K562 (cell line): ENCODE measurements around the gene PSMA5. TPM values are rescaled to one million over a fixed set of nuclear protein-coding genes. Genes with fewer than 3 reads are reported as not detected.

ENCODE experiments used
- ATAC-seq: fragments of 200-7000 bp; cut with Tn5 transposase; 3 replicates; pipeline ENCODE4 v1.9.1; 2020; ENCODE audit warnings: moderate library complexity
- BruUV-seq: library from RNA; stranded (reverse); fragments of 400-500 nt; replicated peaks from 2 replicates; lab custom pipeline; 2021; lab: Mats Ljungman, UMichigan
- CTCF ChIA-PET: fragments of 300-600 bp; formaldehyde crosslinking; extraction: SDS; loops from one replicate; lab custom pipeline; 2021; ENCODE audit warnings: low intra/inter-chr PET ratio; lab: Yijun Ruan, JAX
- POLR2A ChIA-PET: fragments of 300-600, 350-650 bp; sonication (Branson Sonifier 250); formaldehyde crosslinking; extraction: SDS; loops from one replicate; lab custom pipeline; 2021; ENCODE audit warnings: antibody characterized with exemption, inconsistent platforms; lab: Yijun Ruan, JAX
- DNase-seq, 4 experiments: peaks; one replicate each; pipeline versions ENCODE4 v3.0.0 to v3.0.0-alpha.2; 2011 to 2018; ENCODE audit warnings: low spot score in 3 of 4, mixed read lengths in 3 of 4; ENCODE audit errors: extremely low read depth in 1 of 4
- FAIRE-seq: peaks from 2 replicates; lab custom pipeline; 2011; peaks lifted over from hg19 to GRCh38; lab: Jason Lieb, UNC
- H2AFZ ChIP-seq: 2 replicates; pipeline ENCODE4 v1.6.0; 2011; ENCODE audit warnings: low read depth, low read length, control low read depth, inconsistent platforms
- H3K27ac ChIP-seq: fragments of 200-600 bp; 3 replicates; pipeline ENCODE4 v1.8.0; 2011; ENCODE audit warnings: low read depth, mild to moderate bottlenecking, control low read depth, inconsistent platforms, low read length, moderate library complexity, mixed read lengths; ENCODE audit errors: extremely low read depth
- H3K27me3 ChIP-seq, 2 experiments: fragments of 300-600 bp in 1 of 2; 2 replicates in 1 of 2; 3 replicates in 1 of 2; pipeline versions ENCODE4 v1.6.0 to v1.8.0; 2011; ENCODE audit warnings: inconsistent platforms in 2 of 2, low read length in 2 of 2, mild to moderate bottlenecking in 1 of 2, mixed read lengths in 1 of 2, moderate library complexity in 1 of 2; ENCODE audit not compliant: control insufficient read depth in 2 of 2, insufficient read depth in 2 of 2
- H3K36me3 ChIP-seq: fragments of 300-600 bp; 3 replicates; pipeline ENCODE4 v1.8.0; 2011; ENCODE audit warnings: mild to moderate bottlenecking, low read length, inconsistent platforms; ENCODE audit not compliant: control insufficient read depth, insufficient read depth
- H3K4me1 ChIP-seq, 2 experiments: fragments of 200-600 bp in 1 of 2; replicated peaks in 1 of 2; 2 replicates in 1 of 2; 3 replicates in 1 of 2; pipeline versions ENCODE4 v1.5.1 to v1.8.0; 2011; ENCODE audit warnings: inconsistent platforms in 2 of 2, low read length in 2 of 2, mild to moderate bottlenecking in 1 of 2, mixed read lengths in 1 of 2, moderate library complexity in 1 of 2; ENCODE audit not compliant: control insufficient read depth in 2 of 2, insufficient read depth in 2 of 2
- H3K4me2 ChIP-seq: 2 replicates; pipeline ENCODE4 v1.6.1; 2011; ENCODE audit warnings: low read length, control low read depth, inconsistent platforms, mixed read lengths; ENCODE audit not compliant: insufficient read depth
- H3K4me3 ChIP-seq: fragments of 200-600 bp; sonication (generic), shearing (Covaris generic); 2 replicates; pipeline ENCODE4 v1.5.1; 2016; ENCODE audit warnings: control low read depth, inconsistent platforms
- H3K79me2 ChIP-seq: fragments of 200-600 bp; 3 replicates; pipeline ENCODE4 v1.8.0; 2011; ENCODE audit warnings: low read length, inconsistent platforms; ENCODE audit not compliant: control insufficient read depth, insufficient read depth
- H3K9ac ChIP-seq, 2 experiments: 2 replicates each; pipeline versions ENCODE4 v1.6.0 to v1.6.1; 2011; ENCODE audit warnings: low read depth in 2 of 2, low read length in 2 of 2, control low read depth in 1 of 2, inconsistent platforms in 1 of 2, mild to moderate bottlenecking in 1 of 2, mixed read lengths in 1 of 2; ENCODE audit not compliant: insufficient read depth in 1 of 2
- H3K9me1 ChIP-seq: one replicate; pipeline ENCODE4 v1.6.0; 2011; ENCODE audit warnings: inconsistent platforms, mild to moderate bottlenecking, low read length, moderate library complexity; ENCODE audit not compliant: control insufficient read depth, insufficient read depth
- H3K9me3 ChIP-seq: replicated peaks from 2 replicates; pipeline ENCODE4 v1.5.1; 2011; ENCODE audit warnings: low read depth, low read length, inconsistent platforms; ENCODE audit not compliant: control insufficient read depth, insufficient read depth
- H4K20me1 ChIP-seq: replicated peaks from 2 replicates; pipeline ENCODE4 v1.6.1; 2011; ENCODE audit warnings: low read length, inconsistent platforms, mixed read lengths; ENCODE audit not compliant: control insufficient read depth, insufficient read depth
- CSDE1 ChIP-seq, 2 experiments: fragments of 450-650 bp; IDR thresholded peaks; 2 replicates each; pipeline ENCODE4 v1.6.1; 2016; ENCODE audit warnings: mild to moderate bottlenecking in 1 of 2
- HMG20A ChIP-seq: fragments of 450-650 bp; formaldehyde crosslinking; conservative IDR thresholded peaks from 2 replicates; pipeline ENCODE4 v1.4.0; 2020; ENCODE audit warnings: mild to moderate bottlenecking, mixed read lengths
- POLR2G ChIP-seq: fragments of 200-400 bp; formaldehyde crosslinking; IDR thresholded peaks from 2 replicates; pipeline ENCODE4 v1.6.1; 2017; ENCODE audit warnings: low read depth, mild to moderate bottlenecking, antibody characterized with exemption, low read length, moderate library complexity
- SNRNP70 ChIP-seq: fragments of 200-400 bp; formaldehyde crosslinking; optimal IDR thresholded peaks from 2 replicates; pipeline ENCODE3; 2017; ENCODE audit warnings: low read depth, low read length
- YBX1 ChIP-seq: fragments of 450-650 bp; IDR thresholded peaks from 2 replicates; pipeline ENCODE4 v1.7.1; 2016; ENCODE audit warnings: mild to moderate bottlenecking
- WGBS: fragments of 100-300 bp; shearing (Covaris generic); methylation state at CpG from one replicate; pipeline ENCODE4 v1.1.6; 2016; ENCODE audit warnings: low coverage, mixed read lengths; ENCODE audit not compliant: insufficient coverage; ENCODE audit errors: missing lambda C conversion rate; 5-methylcytosine and 5-hydroxymethylcytosine counted together
- in situ Hi-C: fragments of 300-500 bp; cut with MboI; formaldehyde crosslinking; loops from 4 replicates; pipeline ENCODE4 v1.15.0; 2018; ENCODE audit warnings: inconsistent platforms, mixed read lengths
- intact Hi-C: fragments of 100-400 bp; cut with micrococcal nuclease; formaldehyde crosslinking; loops from 2 replicates; pipeline ENCODE4 v1.14.2; 2022
- polyA plus RNA-seq, 8 experiments: library from polyadenylated mRNA; depleted of rRNA in 4 of 8; stranded (reverse) in 5 of 8; unstranded in 3 of 8; fragments of >200 nt; fragmentation: Nextera tagmentation in 2 of 8; fragmentation: Illumina TruSeq in 1 of 8; extraction: Ambion mirVana in 2 of 8; extraction: Trizol in 1 of 8; gene quantifications; 2 replicates each; pipeline versions ENCODE4 v1.2.1 to v1.2.3, GENCODE V29; 2011 to 2014; ENCODE audit warnings: inconsistent platforms in 1 of 8, missing spikeins in 1 of 8
- total RNA-seq, 7 experiments: library from RNA; depleted of rRNA in 6 of 7; stranded (reverse); fragments of >200 nt in 6 of 7; fragmentation: Illumina TruSeq in 2 of 7; extraction: Trizol in 2 of 7; gene quantifications; 2 replicates each; pipeline versions ENCODE4 v1.2.1 to v1.2.3, GENCODE V29; 2011 to 2021; ENCODE audit warnings: low replicate concordance in 1 of 7
- TF ChIP-seq, protein P1 (sequence below): fragments of 250-450 bp; sonication (Bioruptor Pico); IDR thresholded peaks from 2 replicates; pipeline ENCODE4 v1.8.0; 2021; ENCODE audit warnings: borderline replicate concordance, mild to moderate bottlenecking, moderate library complexity; ENCODE audit not compliant: poor library complexity, severe bottlenecking
- TF ChIP-seq, protein P2 (sequence below): sonication (generic); formaldehyde crosslinking; IDR thresholded peaks from 2 replicates; pipeline ENCODE4 v1.8.1; 2023; ENCODE audit warnings: mild to moderate bottlenecking, missing genetic modification reagents
- TF ChIP-seq, protein P3 (sequence below), 2 experiments: fragments of 450-650 bp; IDR thresholded peaks; 2 replicates each; pipeline ENCODE4 v1.6.1; 2016; ENCODE audit warnings: mild to moderate bottlenecking in 2 of 2, borderline replicate concordance in 1 of 2, low read depth in 1 of 2, moderate library complexity in 1 of 2

PSMA5 gene
- total and polyA plus RNA-seq, 9 of the 15 experiments (the other 6 are each of a cell fraction or from before 2014, with no cell fraction given), result 82.6 to 542 (median 287) TPM

DNA sequence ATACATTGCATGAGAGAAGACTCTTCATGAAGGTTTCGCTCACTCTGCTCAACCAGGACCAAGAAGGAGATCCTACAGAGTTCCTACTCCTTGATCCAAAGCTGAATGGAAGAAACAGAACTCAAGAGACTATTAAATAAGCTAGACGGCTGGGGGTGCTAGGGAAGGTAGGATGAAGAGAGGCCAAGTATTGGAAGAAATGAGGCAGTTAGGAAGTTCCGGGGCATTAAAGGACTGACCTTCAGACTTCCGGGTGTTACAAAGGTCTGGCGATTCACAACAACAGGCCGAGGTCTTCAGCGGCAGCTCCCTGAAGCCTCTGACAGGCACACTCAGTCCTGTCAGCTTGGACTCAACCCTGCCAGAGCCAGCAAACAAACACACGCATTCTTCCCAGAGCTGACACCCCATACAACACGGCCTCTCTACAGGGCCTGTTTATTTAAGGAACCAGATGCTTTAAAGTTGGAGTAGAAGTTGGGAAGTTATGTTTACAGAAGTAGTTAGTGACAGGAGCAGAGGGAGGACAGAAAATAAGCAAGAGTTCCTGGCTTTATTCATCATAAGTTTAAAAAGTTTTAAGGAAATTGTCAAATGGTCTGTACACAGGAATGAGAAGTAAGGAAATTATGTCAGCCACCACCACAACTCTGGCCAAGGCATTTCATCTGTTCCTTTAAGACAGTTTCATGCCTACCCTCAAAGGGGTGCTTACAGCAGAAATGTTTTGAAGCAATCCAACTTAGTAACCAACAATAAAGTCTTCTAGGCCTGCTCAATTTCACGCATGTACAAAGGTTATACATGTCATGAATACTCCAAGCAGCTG, 33.2 kb downstream of the PSMA5 start:
- no peaks in the 10 kb centered on the region for H4K20me1 ChIP-seq
- POLR2A ChIA-PET, result interaction anchor here (0.6 to 1.9 kb wide), 11 partner anchors 9 to 241 kb away, joined by 3 to 5 read pairs (median 3); partner anchors contain the start of gene PSMA5
- peak overlapping the region; percentile 92 for H3K27ac ChIP-seq
- FAIRE-seq (peak; percentile 76), DNase-seq (peak; percentile 39 to 91 (median 60)), ATAC-seq (peak; percentile 66)
- H3K9ac ChIP-seq, result peak overlapping the region; percentile 86 to 88
- H3K9me3 ChIP-seq, result no peaks in the 10 kb centered on the region
- BruUV-seq, result TSS peak; percentile 89
- in situ Hi-C loops (no loop called here), intact Hi-C loops (no loop called here)
- CTCF ChIA-PET, result no interaction called here
- H3K79me2 ChIP-seq, result peaks cover 96% of the 10 kb centered on the region
- H3K4me3 ChIP-seq, result peak overlapping the region; percentile 35
- 5% methylated on average over 10 of the region's 10 CpGs for WGBS
- peaks cover 22% of the 10 kb centered on the region for H3K36me3 ChIP-seq
- H3K9me1 ChIP-seq, result no peaks in the 10 kb centered on the region
- H3K4me1 ChIP-seq, result peaks cover 39 to 72% of the 10 kb centered on the region in 2 experiments
- peak overlapping the region; percentile 75 for H2AFZ ChIP-seq
- H3K4me2 ChIP-seq, result peak overlapping the region; percentile 93
- no peaks in the 10 kb centered on the region for H3K27me3 ChIP-seq
- TF ChIP-seq, protein P1, sequence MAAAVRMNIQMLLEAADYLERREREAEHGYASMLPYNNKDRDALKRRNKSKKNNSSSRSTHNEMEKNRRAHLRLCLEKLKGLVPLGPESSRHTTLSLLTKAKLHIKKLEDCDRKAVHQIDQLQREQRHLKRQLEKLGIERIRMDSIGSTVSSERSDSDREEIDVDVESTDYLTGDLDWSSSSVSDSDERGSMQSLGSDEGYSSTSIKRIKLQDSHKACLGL (CRISPR knock-in tag), result no peak
- TF ChIP-seq CSDE1 (IDR thresholded peaks at IDR 0.05) (0 out of 4 replicates have a peak, but pooled peaks of 1 of the 2 experiments have one; percentile 2), POLR2G (peak; percentile 36; the same call in 1 of the 2 replicates), HMG20A (CRISPR knock-in tag) (no peak), SNRNP70 (no peak), YBX1 (no peak)
- TF ChIP-seq, protein P2, sequence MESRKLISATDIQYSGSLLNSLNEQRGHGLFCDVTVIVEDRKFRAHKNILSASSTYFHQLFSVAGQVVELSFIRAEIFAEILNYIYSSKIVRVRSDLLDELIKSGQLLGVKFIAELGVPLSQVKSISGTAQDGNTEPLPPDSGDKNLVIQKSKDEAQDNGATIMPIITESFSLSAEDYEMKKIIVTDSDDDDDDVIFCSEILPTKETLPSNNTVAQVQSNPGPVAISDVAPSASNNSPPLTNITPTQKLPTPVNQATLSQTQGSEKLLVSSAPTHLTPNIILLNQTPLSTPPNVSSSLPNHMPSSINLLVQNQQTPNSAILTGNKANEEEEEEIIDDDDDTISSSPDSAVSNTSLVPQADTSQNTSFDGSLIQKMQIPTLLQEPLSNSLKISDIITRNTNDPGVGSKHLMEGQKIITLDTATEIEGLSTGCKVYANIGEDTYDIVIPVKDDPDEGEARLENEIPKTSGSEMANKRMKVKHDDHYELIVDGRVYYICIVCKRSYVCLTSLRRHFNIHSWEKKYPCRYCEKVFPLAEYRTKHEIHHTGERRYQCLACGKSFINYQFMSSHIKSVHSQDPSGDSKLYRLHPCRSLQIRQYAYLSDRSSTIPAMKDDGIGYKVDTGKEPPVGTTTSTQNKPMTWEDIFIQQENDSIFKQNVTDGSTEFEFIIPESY, result no peak
- TF ChIP-seq, protein P3, sequence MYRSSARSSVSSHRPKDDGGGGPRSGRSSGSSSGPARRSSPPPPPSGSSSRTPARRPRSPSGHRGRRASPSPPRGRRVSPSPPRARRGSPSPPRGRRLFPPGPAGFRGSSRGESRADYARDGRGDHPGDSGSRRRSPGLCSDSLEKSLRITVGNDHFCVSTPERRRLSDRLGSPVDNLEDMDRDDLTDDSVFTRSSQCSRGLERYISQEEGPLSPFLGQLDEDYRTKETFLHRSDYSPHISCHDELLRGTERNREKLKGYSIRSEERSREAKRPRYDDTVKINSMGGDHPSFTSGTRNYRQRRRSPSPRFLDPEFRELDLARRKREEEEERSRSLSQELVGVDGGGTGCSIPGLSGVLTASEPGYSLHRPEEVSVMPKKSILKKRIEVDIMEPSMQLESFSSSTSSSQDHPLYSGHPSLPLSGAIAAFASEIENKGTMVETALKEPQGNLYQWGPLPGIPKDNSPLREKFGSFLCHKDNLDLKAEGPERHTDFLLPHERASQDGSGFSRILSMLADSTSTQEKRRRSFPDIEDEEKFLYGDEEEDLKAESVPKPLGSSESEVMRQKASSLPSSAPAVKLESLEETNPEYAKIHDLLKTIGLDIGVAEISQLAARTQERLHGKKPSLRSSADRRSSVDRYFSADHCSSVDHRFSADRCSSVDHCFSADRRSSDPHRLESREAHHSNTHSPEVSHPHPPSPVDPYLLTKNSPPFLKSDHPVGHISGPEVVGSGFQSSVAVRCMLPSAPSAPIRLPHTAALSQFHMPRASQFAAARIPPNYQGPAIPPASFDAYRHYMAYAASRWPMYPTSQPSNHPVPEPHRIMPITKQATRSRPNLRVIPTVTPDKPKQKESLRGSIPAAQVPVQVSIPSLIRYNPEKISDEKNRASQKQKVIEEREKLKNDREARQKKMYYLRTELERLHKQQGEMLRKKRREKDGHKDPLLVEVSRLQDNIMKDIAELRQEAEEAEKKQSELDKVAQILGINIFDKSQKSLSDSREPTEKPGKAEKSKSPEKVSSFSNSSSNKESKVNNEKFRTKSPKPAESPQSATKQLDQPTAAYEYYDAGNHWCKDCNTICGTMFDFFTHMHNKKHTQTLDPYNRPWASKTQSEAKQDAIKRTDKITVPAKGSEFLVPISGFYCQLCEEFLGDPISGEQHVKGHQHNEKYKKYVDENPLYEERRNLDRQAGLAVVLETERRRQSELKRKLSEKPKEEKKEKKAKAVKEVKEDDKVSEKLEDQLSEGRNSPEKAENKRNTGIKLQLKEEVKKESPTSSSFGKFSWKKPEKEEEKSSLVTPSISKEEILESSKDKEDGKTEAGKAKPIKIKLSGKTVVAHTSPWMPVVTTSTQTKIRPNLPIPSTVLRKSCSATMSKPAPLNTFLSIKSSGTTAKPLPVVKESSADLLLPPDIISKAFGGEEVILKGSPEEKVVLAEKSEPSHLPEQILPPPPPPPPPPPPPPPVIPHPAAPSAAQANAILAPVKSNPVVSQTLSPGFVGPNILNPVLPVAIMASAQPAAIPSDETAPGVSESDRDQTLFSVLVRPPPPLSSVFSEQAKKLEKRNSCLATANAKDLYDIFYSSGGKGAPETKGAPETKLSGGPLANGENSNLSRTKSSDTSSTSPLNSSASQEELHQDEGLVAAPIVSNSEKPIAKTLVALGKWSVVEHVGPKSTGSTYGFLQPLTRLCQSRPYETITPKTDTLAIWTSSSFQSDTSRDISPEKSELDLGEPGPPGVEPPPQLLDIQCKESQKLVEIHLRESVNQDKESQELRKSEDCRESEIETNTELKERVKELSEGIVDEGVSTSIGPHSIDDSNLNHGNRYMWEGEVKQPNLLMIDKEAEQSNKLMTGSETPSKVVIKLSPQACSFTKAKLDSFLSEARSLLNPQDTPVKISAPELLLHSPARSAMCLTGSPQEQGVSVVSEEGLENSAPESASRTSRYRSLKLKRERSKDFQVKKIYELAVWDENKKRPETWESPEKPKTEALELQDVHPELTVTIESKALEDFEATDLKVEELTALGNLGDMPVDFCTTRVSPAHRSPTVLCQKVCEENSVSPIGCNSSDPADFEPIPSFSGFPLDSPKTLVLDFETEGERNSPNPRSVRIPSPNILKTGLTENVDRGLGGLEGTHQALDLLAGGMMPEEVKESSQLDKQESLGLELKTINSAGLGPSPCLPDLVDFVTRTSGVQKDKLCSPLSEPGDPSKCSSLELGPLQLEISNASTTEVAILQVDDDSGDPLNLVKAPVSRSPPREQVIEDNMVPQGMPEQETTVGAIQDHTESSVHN (IDR thresholded peaks at IDR 0.05; ENCODE audit: borderline replicate concordance in 1 of 2, low read depth in 1 of 2), result no peak
